Measurements from ENCODE around the gene CLASP1.

The CLASP1 gene

GRCh38 chr2:121510857-121511256 is 138.4 kb downstream of the CLASP1 start:
- no peak for DNase-seq
- H3K36me3 ChIP-seq, result peaks cover 16 to 41% (median 19%) of the 10 kb centered on the region in 3 donors
- intact Hi-C loops (cut with DNase I; ENCODE audit: low total_unique reads), result no loop called here

GRCh38 chr2:121506621-121507020 is 142.6 kb downstream of the CLASP1 start:
- no peak overlapping the region for H3K27ac ChIP-seq
- TF ChIP-seq CTCF (IDR thresholded peaks at IDR 0.05), result no peak
- peaks cover 0 to 15% (median 0%) of the 10 kb centered on the region in 4 donors for H3K4me1 ChIP-seq
- no peaks in the 10 kb centered on the region for H3K9me3 ChIP-seq
- H3K4me3 ChIP-seq, result no peak overlapping the region
- no peak for DNase-seq
- intact Hi-C loops (cut with DNase I; ENCODE audit: low total_unique reads), result no loop called here
- H3K36me3 ChIP-seq, result peaks cover 5 to 17% (median 15%) of the 10 kb centered on the region in 3 donors
- H3K27me3 ChIP-seq, result no peaks in the 10 kb centered on the region

More at GRCh38 chr2:121510857-121511256, 138.4 kb downstream of the CLASP1 start:
- Histone ChIP-seq H3K27me3 (no peaks in the 10 kb centered on the region), H3K27ac (no peak overlapping the region), H3K9me3 (no peaks in the 10 kb centered on the region), H3K4me3 (no peak overlapping the region), H3K4me1 (no peaks in the 10 kb centered on the region)
- TF ChIP-seq CTCF (IDR thresholded peaks at IDR 0.05), result no peak

- Histone ChIP-seq H3K4me3 (no peak overlapping the region), H3K36me3 (peaks cover 5 to 15% (median 14%) of the 10 kb centered on the region in 3 donors), H3K27me3 (no peaks in the 10 kb centered on the region), H3K27ac (no peak overlapping the region), H3K9me3 (no peaks in the 10 kb centered on the region), H3K4me1 (peaks cover 0 to 18% (median under 1%) of the 10 kb centered on the region in 4 donors)
- intact Hi-C loops (cut with DNase I; ENCODE audit: low total_unique reads), result no loop called here
- no peak for TF ChIP-seq CTCF (IDR thresholded peaks at IDR 0.05)
- DNase-seq, result no peak
Observed at GRCh38 chr2:121505986-121506586, 143.2 kb downstream of the CLASP1 start.

GRCh38 chr2:121505005-121505404 is 144.3 kb downstream of the CLASP1 start:
- Histone ChIP-seq H3K27ac (no peak overlapping the region), H3K4me3 (no peak overlapping the region), H3K9me3 (no peaks in the 10 kb centered on the region), H3K4me1 (peaks cover 0 to 23% (median 4%) of the 10 kb centered on the region in 4 donors), H3K36me3 (peaks cover 5 to 15% (median 6%) of the 10 kb centered on the region in 3 donors), H3K27me3 (no peaks in the 10 kb centered on the region)
- DNase-seq, result no peak
- intact Hi-C loops (cut with DNase I; ENCODE audit: low total_unique reads), result no loop called here
- TF ChIP-seq CTCF (IDR thresholded peaks at IDR 0.05), result no peak

- Histone ChIP-seq H3K4me3 (no peak overlapping the region), H3K27me3 (no peaks in the 10 kb centered on the region), H3K4me1 (peaks cover 0 to 23% (median 4%) of the 10 kb centered on the region in 4 donors), H3K9me3 (no peaks in the 10 kb centered on the region), H3K36me3 (peaks cover 8 to 13% (median 11%) of the 10 kb centered on the region in 3 donors), H3K27ac (no peak overlapping the region)
- no peak for TF ChIP-seq CTCF (IDR thresholded peaks at IDR 0.05)
- DNase-seq, result no peak
- intact Hi-C loops (cut with DNase I; ENCODE audit: low total_unique reads), result no loop called here
Observed at GRCh38 chr2:121504316-121504715, 144.9 kb downstream of the CLASP1 start.
